GM19025 (cell line): ENCODE data around the gene FZD2.
"Not testable (repeated sequence)": the region's sequence is repeated elsewhere in the genome, so short reads cannot be mapped to it uniquely, and the experiment has no call there.

Experiments
- ATAC-seq: cut with Tn5 transposase; IDR thresholded peaks from one replicate; pipeline ENCODE4 v1.9.1; 2021; ENCODE audit warnings: mild to moderate bottlenecking, low read depth, moderate library complexity; ENCODE audit not compliant: unreplicated experiment

Gene FZD2

DNA sequence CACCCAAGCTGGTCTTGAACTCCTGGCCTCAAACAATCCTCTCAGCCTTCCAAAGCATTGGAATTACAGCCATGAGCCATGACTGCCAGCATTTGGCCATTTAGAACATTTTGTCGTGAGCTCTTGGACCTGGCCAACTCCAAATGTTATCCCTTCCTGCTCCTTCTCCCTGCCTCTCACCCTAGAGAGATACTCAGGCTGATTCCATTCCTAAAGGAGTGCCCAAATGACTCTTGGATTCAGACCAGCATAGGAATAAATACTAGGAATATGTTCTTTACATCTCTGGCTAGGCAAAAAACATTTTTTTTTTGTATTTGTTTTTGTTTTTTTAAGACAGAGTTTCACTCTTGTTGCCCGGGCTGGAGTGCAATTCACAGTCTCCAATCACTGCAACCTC is 15.5 kb downstream of the FZD2 start:
- no peak for ATAC-seq

- ATAC-seq, result no peak
Observed at GRCh38 chr17:44575403-44575802, 18.1 kb downstream of the FZD2 start.

GRCh38 chr17:44578947-44579346 is 21.7 kb downstream of the FZD2 start:
- no peak for ATAC-seq

GRCh38 chr17:44581868-44582267 is 24.6 kb downstream of the FZD2 start:
- ATAC-seq, result no peak

DNA sequence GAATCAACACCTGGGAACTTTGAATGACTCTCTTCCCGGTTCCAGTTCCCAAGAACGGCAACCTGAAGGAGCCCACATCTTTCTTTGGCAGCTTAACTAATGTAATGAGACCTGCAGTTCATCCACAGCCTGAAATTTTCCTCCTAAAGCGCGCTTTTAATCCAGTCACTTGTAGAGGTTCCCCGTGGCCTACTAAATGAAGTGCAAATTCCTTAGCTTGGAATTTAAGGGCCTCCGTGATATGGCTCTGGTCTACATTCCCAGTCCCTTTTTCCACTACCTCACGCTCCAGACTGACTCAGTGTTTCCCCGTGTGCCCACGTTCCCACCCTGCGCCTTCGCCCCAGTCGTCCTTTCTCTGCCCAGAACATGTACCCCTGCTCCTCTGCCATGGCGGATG is 27.2 kb downstream of the FZD2 start:
- no peak for ATAC-seq

DNA sequence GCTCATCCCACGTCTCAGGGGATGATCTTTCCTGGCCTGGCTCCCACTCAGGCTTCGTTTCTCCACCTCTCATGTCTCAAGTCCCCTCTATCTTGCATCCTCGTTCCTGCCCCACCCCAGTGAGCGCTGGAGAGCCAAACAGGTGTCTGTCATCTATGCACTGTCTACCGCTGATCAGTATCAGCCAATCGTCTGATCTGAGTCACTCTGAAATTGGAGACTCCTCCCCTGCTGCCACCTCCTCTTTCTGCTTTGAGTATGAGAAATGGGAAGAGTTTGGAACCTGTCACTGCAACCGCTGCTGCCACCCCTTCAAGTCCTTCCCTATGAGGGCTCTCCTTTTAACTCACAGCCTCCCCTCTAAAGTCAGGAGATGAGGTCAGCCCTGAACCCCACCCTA is 28.0 kb downstream of the FZD2 start:
- no peak for ATAC-seq

DNA sequence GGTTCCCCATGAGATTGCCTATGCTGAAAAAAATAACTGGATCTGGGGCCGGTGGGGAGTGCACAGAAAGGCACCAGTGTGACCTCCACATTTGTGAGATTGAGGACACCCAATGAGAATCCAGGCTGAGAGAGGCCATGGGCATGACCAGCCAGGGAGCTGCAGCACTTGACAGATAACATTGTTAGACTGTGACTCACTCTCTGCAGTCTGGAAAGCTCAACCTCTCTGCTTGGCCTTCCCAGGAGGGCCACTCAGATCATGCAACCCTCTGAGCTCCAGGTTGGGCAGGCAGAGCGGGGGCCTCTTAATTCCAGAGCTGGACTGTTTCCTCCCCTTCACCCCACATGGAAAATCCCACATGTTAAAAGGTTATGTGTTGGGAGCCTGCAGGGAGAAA is 30.1 kb downstream of the FZD2 start:
- no peak for ATAC-seq

- ATAC-seq, result no peak
Observed at GRCh38 chr17:44589316-44590071, 32.2 kb downstream of the FZD2 start.

- ATAC-seq, result not testable (repeated sequence)
Observed at GRCh38 chr17:44590072-44590462, 32.8 kb downstream of the FZD2 start.

GRCh38 chr17:44590762-44591161 is 33.5 kb downstream of the FZD2 start:
- ATAC-seq, result not testable (repeated sequence)

DNA sequence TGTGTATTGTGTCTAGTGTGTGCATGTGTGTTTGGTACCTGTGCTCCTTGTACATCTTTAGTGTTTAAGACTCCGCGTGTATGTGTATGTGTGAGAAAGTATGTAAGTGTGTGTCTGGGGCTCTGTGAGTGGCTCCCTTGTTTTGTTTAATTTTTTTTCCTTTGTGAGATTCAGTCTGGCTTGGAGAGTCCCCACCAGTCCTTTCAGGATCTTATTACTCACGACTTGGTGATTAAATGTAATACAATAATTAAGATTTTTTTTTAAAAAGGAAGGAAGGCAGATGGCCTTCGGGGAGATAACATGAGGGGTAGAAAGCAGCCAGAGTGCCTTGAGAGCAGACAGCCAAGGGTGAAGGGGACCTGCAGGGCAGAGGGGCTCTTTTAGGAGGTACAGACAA is 33.9 kb downstream of the FZD2 start:
- no peak for ATAC-seq

DNA sequence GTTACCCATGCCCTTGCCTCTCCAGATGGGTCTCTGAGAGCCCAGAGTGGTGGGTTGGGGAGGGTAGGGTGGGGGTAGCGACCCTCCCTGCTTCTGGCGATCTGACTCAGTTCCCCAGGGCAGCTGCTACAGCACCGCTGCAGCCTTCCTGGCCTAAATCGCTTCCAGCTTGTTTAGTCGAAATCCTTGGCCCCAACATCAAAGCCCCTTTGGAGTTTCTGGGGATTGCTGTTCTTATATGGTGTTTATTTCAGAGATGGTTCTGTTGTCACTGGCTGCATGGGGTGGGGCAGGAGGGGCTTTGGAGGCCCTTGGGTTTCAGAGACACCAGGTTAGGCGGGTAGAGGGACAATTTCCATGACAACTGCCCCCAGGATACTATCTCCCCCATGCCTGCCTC is 35.9 kb downstream of the FZD2 start:
- no peak for ATAC-seq

GRCh38 chr17:44595216-44595775 is 38.0 kb downstream of the FZD2 start:
- no peak for ATAC-seq

- no peak for ATAC-seq
Observed at GRCh38 chr17:44598329-44598728, 41.0 kb downstream of the FZD2 start.

GRCh38 chr17:44598932-44599297 is 41.6 kb downstream of the FZD2 start:
- ATAC-seq, result no peak

GRCh38 chr17:44599298-44600175 is 42.3 kb downstream of the FZD2 start:
- ATAC-seq, result no peak

DNA sequence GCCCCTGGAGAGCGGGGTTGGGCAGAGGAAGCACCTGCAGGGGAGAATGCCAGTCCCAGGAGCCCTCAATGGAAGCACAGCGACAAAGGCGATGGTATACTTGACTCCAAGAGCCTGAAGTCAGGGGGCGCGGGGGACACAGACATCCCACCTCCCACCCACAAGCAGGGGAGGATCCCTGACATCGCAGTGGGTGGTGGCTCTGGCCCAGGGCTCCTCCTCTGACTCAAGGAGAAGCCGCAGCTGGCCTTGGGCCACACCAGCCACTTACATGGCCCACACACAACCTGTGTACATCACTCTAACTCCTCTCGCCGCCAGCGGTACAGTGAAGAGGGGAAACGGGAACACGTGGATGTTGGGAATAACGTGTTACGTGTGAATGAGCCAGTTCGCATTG is 44.3 kb downstream of the FZD2 start:
- ATAC-seq, result no peak

GRCh38 chr17:44601973-44602372 is 44.7 kb downstream of the FZD2 start:
- no peak for ATAC-seq

- no peak for ATAC-seq
Observed at GRCh38 chr17:44602390-44602789, 45.1 kb downstream of the FZD2 start.

- ATAC-seq, result no peak
Observed at GRCh38 chr17:44602970-44603369, 45.7 kb downstream of the FZD2 start.

DNA sequence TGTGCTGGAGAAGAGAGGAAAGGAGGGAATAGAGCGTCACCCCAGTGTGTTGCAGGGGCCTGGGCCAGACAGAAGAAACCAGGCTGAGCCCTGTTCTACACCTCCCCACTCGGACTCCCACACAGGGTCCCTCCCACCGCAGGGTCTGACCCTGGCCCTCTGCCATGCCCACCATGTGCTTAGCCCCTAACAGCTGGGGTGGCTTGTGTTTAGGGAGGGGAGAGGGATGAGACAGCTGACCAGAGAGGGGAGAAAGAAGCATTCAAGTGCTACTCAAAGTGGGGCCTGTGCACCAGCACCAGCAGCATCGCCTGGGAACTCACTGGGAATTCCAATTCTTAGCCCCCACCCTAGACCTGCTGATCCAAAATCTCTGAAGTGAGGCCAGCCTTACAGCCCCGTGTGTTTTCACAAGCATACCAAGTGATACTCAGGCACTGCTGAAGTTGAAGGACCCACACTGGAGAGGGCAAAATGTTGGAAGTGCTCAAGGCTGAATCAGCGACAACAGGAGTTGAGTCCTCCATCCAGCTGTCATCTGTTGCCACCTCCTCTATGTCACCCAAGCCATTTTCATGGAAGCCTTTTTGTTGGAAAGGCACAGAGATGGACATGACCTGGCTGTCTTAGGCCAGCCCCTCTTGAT is 47.0 kb downstream of the FZD2 start:
- no peak for ATAC-seq
